ENCODE data around the gene FEZF2.

FEZF2 gene

DNA sequence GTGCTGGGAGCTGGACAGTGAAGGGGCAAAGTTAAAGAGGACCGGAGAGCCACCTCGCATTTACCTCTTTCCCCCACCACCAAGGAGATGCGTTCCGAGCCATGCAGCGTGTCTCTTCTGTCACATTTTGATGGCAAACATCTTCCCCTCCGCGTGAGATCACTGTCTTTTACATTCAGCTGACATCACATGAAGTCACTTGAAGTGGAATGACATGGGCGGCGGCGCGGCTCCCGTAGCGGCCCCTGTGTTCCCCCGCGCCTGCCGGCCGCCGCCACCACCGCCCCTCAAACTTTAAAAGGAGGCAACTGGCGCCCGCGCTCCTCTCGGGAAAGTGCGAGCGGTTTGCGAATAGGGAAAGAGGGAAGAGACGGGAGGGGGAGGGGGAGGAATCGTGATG lies at the start of gene FEZF2:
Gene FEZF2 (minus strand): TSS at position 336 of the 400 bp plus-strand sequence. CDS start 682 bp downstream, outside the sequence.
- no peak for DNase-seq

DNA sequence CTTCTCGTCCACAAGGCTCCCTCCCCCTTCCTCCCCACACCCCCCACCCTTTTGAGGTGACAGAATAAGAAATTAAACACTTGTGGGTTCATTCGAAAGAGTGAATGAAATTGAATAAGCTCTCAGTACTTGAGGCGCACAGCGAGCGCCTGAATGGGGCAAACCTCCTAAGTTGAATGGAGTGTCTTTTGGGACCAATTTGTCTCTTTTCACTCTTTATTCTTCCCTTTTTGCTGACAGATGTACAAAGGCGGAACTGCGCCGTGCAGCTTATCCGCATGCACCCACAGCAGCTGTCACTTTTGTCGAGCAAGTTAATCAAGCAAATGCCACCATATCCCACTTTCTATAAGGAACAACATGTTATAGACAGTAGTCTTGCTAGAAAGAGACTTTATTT lies 47.9 kb upstream of the FEZF2 start:
- no peak for DNase-seq

DNA sequence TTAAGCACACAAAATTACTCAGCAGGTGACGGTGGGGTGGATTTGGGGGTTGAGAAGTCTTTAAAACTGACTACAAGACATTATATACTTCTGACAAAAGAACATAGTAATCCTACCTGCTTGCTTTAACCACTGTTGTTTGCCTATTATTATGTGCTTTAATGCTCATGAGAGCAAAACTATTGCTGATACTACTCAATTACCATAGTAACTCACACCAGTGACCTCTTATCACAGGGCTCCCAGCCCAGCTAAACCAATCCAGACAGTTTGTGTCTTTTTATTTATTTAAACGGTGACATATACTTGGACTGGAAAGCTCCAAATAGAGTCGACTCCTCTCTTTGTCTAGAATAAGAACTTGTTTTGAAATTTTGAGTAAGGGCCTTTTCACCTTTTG lies 42.8 kb upstream of the FEZF2 start:
- no peak for DNase-seq

GRCh38 chr3:62415312-62415801 lies 42.0 kb upstream of the FEZF2 start:
- DNase-seq = no peak

- DNase-seq = no peak
These were observed 41.4 kb upstream of the FEZF2 start for GRCh38 chr3:62414786-62415185.

DNA sequence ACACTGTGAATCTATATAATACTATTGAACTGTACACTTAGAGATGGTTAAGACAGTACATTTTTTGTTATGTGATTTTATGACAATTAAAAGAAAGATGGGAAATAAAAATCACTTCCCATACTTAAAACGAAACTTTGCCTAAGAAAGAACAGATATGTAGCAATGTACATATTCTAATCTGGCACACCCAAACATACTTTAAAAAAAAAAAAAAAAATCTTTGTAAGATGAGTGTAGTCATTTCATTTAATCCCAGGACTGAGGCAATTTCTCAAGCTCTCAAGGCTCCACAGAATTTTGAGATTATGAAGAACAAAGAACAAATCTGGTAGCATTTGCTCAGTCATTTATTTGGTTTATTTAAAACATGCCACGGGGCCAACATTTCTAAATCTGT lies 40.3 kb upstream of the FEZF2 start:
- no peak for DNase-seq

GRCh38 chr3:62406945-62407344 lies 33.6 kb upstream of the FEZF2 start:
- DNase-seq = no peak

DNA sequence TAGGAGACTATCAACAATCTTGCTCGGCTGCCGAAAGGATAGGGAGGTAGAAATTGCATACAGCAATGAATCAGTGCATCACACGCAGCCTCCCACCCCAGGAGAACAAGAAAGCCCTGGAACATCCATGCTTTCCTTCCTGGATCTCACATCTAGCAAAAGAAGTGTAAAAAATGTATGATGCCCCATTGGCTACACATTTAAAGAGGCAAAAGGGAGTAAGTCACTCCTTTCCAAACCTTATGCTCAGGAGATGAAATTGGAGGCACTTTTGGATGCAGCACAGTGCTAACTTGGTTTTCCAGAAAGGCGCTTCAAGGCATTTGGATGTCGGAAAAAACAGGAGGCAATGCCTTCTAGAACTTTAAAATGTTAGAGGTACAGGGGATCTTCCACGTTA lies 32.2 kb upstream of the FEZF2 start:
- no peak for DNase-seq

DNA sequence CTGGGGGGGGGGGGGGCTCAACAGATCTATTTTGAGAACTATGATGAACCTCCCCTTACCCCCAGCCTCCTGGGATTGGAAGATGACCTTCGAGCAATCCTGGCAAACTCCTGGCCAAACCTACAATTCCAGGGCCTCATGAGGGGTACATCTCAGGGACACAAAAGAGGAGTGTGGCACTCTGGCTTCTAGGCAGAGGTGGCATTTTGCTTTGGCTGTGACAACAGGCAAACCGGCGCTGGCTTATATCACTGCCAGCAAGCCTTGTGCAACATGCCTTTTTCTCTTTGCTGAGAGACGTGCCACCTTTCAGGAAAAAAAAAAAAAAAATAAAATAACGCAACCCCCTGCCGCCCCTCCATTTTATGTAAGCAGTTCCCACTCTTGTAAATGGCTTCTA lies 31.8 kb upstream of the FEZF2 start:
- no peak for DNase-seq

GRCh38 chr3:62404321-62404720 lies 31.0 kb upstream of the FEZF2 start:
- DNase-seq = no peak

DNA sequence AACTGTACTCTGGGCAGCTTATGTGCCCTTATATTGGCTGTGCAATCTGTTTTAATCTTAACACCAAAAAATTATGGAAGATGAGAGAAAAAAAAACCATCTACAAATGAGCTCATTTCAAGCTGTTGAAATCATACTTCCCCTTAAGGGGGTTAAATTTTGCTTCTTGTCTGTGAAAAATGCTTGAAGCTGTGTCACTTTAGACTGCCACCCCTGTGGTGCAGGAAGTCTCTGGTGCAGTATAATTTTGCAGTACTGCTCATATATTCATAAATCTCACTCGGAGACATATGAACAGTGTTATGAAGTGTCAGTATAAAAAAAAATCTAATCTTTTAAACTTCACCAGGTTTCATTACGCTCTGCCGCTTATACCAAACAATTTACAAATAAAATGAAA lies 30.4 kb upstream of the FEZF2 start:
- DNase-seq = no peak

- DNase-seq = no peak
These were observed 19.4 kb upstream of the FEZF2 start for GRCh38 chr3:62392626-62393292.

GRCh38 chr3:62387251-62387650 lies 13.9 kb upstream of the FEZF2 start:
- no peak for DNase-seq

GRCh38 chr3:62379321-62379798 lies 6.0 kb upstream of the FEZF2 start:
- DNase-seq = no peak

- no peak for DNase-seq
These were observed 5.6 kb upstream of the FEZF2 start for GRCh38 chr3:62378921-62379320.

DNA sequence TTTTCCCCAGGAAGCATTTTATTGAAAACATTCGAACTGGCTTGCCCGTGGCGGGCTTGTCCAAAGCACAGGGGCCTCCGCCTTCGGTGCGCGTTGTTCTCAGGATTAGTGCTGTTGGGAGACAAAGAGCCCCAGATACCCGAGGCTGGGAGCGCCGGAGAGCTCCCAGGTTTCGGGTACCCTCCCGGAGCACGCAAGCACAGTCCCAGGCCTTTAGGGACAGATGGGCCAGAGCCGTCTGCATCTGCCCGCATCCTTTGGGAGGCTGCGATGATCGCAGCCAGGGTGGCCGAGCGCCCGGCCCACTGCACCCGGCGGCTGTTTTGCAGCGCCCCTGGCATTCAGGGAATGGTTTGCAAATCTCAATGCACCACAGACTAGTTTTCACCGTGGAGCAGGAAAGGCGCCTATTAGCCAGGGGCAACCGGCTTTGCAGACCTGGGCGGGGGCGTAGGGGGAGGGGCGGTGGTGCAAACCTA lies 5.0 kb upstream of the FEZF2 start:
- no peak for DNase-seq

DNA sequence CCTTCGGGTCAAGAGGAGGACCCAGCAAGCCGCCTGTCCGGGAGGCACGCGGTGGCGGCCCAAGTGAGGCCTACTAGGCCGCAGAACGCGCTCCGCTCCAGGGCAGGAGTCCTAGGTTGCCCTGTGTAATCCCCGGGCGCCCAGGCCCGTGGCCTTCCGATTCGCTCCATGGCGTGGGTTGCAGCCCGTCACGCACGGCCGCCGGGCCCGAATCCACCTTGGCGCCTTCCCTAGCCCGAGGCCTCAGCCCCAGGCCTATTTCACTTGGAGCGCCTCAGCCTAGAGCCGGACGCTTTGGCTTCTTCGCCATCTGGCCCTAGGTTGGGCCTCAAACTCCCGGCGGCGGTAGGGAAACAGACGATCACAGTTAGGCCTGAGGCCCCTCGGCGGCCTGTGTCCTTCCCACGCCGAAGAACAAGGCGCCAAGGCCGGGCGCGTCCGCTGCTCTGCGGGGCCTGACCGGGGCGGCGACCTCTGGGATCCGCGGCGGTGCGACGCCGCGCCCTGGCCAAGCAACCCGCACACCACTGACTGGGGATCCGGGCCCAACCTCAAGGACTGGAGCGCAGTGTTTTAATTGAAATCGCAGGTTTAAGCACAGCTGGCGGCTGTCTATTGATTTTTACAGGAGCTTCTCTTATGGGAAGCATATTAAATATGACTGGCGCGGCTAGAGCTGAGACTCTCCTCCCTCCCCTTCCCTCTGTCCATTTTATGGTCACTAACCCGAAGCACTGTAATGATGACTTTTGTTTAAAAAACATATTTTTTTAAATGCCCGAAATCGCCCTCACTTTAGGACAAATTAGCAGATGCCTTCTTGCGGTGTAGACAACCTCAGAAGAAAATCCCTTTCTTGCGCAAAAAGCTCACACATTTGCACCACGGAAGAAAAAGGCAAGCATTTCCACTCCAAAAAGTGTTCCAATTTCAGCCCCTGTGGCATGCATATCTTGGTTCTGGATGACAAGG lies 3.8 kb upstream of the FEZF2 start:
- DNase-seq = no peak

- DNase-seq = no peak
These were observed 3.0 kb upstream of the FEZF2 start for GRCh38 chr3:62376454-62376720.

DNA sequence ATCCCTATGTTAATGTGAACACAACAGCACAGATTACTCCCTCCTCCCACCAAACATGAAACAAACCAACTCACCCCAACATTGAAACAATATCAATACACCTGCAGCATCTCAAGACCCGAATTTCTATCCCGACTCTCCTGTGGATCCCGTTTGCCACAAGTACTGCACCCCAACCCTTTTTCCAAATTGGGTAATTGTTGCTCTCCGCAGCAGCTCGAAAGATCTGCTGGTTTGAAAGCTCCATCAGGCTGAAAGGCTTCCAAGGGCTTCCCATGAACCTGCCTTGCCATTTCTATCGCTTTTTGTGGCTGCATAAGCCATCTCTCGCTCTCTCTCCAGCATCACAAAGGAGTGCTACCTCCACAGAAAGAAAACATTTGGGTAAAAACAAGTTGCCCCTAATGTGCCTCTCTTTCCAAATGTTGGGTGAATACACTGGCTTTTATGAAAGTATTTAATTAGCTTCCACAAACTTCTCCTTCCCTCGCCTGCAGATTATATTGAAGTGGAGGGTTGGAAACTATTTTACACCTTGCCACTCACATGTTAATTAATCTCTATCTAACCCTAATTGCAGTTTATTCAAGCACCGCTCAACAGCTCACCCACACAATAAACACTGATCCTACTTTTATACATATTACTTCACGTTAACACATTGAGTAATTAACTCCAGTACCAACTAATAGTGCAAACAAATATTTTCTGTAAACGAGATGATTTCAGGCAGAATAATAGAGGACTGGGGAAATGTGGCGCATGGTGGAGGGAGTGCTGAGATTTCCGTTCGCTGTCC lies 2.5 kb upstream of the FEZF2 start:
- DNase-seq = no peak

- no peak for DNase-seq
These were observed 1.2 kb upstream of the FEZF2 start for GRCh38 chr3:62374341-62375218.

DNA sequence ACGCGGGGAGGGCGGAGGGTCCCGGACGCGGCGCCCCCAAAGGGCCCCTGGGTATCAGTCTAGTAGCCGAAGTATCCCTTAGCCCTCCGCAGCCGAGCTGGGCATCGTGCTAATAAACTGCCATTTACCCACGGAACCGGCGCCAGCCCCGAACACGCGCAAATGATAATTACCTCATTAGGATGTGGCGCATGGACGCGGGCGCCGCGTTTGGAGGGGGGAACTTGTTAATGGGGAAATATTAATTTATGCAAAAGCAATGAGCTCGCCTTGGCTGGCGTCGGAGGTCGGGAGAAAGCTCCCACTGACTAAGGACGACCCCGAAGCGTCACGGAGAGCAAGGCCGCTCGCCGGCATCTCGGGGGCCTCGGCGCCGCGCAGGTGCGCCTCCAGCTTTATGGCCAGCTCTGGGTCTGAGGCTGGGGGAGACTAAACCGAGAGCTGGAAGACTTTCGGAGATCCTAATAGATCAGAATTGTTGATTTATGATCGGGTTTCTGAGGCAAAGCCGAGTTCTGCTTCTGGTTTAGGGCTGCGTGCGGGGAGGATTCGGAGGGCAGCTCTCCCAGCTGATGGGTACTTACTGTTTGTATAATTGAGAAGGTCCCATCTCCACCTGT lies 474 bp upstream of the FEZF2 start:
- no peak for DNase-seq

DNA sequence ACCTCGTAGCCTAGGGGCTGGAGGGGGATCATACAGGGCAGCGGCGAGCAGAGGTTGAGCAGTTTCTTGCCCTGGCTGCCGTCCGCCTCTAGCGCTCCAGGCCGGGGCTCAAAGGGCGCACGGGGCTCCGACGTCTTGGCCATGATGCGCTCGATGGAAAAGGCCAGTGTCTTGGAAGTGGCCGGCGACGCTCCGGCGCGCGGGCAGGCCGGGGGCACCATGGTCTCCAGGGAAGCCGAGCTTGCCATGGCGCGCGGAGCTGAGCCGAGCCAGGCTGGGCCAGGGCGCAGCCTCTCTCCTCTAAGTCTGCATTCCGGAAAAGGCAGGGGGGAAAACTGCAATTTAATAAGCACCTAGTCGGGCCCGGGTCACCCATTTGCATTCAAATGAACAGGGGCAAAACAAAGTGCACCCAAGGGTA lies 719 bp downstream of the FEZF2 start:
- no peak for DNase-seq
